Stomach (tissue), 4 donors: ENCODE data around the gene RFX6.

Source experiments
- CTCF ChIP-seq, 7 experiments: fragments of 450-650 bp in 4 of 7; fragments of 200-600 bp in 3 of 7; sonication (generic) in 3 of 7; IDR thresholded peaks; one replicate each; pipeline ENCODE4 v1.5.1; 2016 to 2019; ENCODE audit warnings: antibody characterized with exemption in 7 of 7, control low read depth in 2 of 7, mild to moderate bottlenecking in 1 of 7
- POLR2A ChIP-seq, 4 donors: fragments of 450-650 bp; IDR thresholded peaks; one replicate each; pipeline ENCODE4 v1.6.1; 2016; ENCODE audit warnings: antibody characterized with exemption in 4 of 4, control low read depth in 2 of 4, mild to moderate bottlenecking in 1 of 4, moderate library complexity in 1 of 4
- POLR2AphosphoS5 ChIP-seq, 3 donors: sonication (generic); formaldehyde crosslinking; IDR thresholded peaks; one replicate each; pipeline ENCODE4 v1.6.1; 2016; ENCODE audit warnings: antibody characterized with exemption in 3 of 3

GRCh38 chr6:116975600-116975999 is 98.6 kb downstream of the RFX6 start:
- TF ChIP-seq CTCF (IDR thresholded peaks at IDR 0.05) (no peak), POLR2AphosphoS5 (IDR thresholded peaks at IDR 0.05) (no peak), POLR2A (IDR thresholded peaks at IDR 0.05) (no peak)
